ENCODE results near the gene SYT7.
A peak's percentile ranks its signal among the peaks of the same experiment; 100 is the strongest.
"Not testable (repeated sequence)": the region's sequence is repeated elsewhere in the genome, so short reads cannot be mapped to it uniquely, and the experiment has no call there.

The SYT7 gene

GRCh38 chr11:61497473-61497872, 83.4 kb downstream of the SYT7 start:
- no peak for DNase-seq (ENCODE audit: low spot score)

GRCh38 chr11:61496602-61497400, 84.1 kb downstream of the SYT7 start:
- no peak for DNase-seq (ENCODE audit: low spot score)

- no peak for DNase-seq (ENCODE audit: low spot score)
These were observed 84.9 kb downstream of the SYT7 start for GRCh38 chr11:61495801-61496601.

DNA sequence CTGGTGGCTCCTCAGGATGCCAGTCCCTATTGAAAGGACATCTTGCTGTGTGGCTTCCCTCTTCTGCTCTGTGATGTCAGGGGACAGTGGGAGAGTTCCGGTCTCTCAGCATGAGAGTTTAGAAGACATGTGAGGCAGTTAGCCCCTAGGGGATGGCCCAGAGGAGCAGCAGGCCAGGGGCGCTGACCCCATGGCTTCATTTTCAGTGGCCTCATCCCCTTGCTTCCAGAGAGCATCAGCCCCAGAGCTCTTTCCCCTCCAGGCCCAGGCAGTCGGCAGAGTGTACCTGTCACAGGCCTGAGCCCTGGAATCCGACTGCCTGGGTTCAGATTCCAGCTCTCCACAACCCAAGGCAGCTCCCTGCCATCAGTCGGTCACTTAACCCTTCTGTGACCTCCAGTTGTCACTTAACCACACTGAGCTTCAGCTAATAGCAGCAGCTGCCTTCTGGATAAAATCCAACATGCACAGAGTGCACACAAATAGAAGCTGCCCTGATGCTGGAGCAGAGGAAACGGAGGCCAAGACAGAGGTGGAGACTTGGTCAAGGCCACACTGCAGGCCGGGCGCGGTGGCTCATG, 86.4 kb downstream of the SYT7 start:
- no peak for DNase-seq (ENCODE audit: low spot score)

GRCh38 chr11:61491736-61492395, 89.0 kb downstream of the SYT7 start:
- no peak for DNase-seq (ENCODE audit: low spot score)

DNA sequence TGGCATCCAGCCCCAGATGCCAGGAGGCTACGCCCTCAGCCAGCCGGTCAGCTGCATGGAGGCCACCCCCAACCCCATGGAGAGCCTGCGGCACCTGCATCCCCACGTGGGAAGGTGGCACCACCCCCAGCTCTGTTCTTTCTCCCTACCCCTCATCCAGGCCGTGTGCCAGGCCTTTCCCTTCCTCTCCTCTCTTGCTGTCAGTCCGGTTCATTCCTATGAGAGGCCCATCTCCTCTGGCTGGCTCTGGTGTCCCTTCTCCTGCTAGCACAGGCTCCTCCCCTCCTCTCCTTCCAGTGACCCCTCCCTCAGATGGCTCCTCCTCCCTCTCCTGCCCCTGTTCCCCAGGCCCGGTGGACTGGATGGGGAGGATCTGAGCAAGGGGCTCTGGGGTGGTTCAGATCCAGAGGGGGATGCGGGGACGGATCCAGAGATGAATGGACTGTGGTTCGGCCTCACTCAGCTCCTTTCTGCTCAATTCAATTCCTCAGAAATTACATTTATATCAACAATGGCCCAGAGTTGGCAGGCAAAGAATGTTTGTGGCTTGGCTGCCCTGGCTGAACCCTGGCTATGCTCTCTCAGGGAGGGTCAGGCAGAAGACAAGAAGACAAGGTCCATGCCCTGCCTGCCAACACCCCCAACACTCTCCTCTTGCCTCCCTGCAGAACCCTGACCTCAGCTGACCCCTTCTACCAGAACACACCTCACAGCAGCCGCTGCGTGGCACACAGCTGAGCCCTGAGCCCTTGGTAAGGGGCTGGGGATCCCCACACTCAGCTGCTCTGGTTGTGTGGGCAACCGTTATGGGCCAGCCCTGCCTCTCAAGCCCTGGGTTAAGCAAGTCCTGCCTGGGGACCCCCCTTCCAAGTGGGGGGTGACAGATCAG, 90.8 kb downstream of the SYT7 start:
- no peak for DNase-seq (ENCODE audit: low spot score)

DNA sequence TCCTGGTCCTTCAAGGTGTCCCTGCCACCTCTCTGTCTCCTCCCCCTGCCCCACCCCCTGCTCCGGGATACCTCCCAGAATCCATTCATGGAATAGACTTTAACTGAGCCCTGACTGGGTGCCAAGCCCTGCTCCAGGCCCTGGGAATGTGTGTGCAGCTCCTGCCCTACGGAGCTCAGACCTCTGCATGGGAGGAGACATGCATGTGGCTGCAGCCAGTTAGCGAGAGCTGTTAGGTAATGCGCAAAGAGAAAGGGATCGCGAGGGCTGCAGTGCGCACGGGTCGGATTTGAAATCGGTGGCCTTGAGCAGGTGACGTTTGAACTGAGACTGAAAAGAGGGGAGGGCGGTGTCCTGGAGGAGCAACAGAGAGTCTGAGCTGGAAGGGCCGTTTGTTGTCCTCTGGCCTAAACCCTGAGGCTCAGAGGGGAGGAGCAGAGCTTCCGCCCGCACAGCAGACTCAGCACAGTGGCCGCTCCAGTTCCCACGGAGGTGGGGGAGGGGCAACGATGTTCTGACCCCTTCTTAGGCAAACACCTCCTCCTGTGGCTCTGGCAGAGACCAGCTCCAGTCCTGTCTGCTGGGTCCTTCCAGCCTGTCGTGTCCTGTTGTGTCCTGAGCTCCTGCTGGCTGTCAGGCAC, 92.1 kb downstream of the SYT7 start:
- no peak for DNase-seq (ENCODE audit: low spot score)

- DNase-seq (ENCODE audit: low spot score): no peak
These were observed 93.4 kb downstream of the SYT7 start for GRCh38 chr11:61487342-61488025.

DNA sequence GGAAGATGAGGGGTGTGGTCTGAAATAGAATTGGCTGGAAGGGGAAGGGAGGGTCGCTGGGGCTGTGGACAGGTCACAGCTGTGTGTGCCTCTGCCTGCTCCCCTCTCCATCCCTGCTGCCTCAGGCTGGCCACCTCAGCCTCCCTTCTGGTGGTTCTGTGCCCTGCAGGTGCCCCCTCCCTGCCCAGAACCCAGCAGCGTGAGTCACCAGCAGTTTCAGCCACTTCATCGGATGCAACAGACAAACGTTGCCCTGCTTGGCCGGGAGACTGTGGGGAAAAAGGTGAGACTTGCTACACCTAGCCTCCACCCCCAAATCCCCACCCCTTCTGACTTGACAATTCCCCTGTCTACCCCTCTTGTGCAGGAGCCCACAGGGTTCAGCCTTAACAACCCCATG, 94.1 kb downstream of the SYT7 start:
- DNase-seq (ENCODE audit: low spot score): no peak

DNA sequence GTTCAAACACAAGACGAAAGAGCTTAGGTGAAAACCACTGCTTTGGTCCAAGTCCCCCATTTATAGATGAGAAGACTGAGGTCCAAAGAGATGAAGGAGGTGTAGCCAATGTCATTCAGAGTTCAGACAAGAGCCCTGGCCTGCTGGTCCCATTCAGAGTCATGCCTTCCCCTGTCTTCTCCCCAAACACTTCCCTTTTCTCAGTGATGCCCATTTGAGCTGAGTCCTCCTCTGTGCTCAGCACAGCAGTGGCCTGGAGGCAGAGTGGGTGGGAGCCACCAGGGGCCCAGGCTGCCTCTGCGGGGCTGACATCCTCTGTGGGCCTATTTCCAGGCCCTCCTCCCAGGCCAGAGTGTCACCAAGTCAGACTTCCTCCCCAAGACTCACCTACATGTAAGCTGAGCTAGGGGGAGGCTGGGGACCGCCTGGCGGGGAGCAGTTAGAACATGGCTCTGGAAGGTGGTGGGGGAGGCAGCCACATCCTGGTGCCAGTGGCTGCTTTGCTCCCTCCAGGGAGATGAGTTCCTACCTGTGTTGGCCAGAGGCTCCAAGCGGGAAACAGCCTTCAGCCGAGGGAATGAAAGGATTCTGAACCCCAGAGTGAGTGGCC, 94.8 kb downstream of the SYT7 start:
- DNase-seq (ENCODE audit: low spot score): no peak

- DNase-seq (ENCODE audit: low spot score): no peak
These were observed 95.8 kb downstream of the SYT7 start for GRCh38 chr11:61485080-61485479.

DNA sequence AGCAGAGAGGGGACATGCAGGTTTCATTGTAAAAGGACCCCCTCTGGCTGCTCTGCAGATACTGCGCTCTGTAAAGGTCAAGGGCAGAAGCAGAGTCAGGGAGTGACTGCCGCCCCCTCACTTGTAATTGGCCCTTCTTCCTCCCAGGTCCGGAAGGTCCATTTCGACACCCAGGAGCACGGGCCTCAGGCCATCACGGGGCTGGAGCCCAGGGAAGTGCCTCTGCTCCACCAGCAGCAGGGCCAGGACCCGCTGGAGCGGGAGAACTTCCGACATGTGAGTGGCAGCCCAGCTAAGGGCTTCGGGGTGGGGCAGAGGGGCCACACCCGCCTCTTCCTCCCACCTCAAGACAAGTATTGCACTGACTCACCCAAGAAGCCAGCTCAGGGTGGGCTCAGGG, 96.3 kb downstream of the SYT7 start:
- DNase-seq (ENCODE audit: low spot score): no peak

GRCh38 chr11:61482513-61482912, 98.4 kb downstream of the SYT7 start:
- DNase-seq (ENCODE audit: low spot score): no peak

- DNase-seq (ENCODE audit: low spot score): no peak
These were observed 99.1 kb downstream of the SYT7 start for GRCh38 chr11:61481806-61482205.

- no peak for DNase-seq (ENCODE audit: low spot score)
These were observed 99.9 kb downstream of the SYT7 start for GRCh38 chr11:61480994-61481335.

DNA sequence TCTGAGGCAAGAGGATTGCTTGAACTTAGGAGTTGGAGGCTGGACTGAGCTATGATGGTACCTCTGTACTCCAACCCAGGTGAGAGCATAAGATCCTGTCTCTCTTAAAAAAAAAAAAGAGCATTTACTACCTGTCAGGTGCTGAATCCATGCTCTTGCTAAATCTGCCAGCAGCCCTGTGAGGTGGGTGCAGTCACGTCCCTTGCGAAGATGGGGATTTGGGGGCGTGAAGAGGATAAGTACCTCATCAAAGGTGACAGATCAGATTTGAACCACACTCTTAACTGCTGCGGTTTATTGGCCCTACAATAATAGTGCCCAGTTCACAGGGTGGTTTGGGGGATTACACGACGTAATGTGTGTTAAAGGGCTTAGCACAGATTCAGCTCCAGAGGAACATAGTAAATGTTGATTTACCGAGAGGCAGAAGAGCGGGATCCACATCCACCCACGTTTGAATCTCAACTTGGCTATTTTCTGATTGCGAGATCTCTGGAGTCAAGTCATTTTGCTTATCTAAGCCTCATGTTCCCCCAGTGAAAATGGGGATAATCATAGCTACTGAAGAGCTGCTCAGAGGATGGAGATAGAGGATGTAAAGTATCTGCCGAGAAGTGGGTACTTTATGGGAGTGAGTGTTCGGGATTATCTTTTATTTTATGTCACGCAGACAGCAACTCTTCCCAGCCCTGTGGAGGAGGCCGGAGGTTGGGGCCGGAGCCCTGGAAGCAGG, 100.4 kb downstream of the SYT7 start:
- DNase-seq (ENCODE audit: low spot score): no peak

- DNase-seq (ENCODE audit: low spot score): not testable (repeated sequence)
These were observed 101.4 kb downstream of the SYT7 start for GRCh38 chr11:61479360-61480058.

- peak; percentile 49 for DNase-seq (ENCODE audit: low spot score)
These were observed 103.1 kb downstream of the SYT7 start for GRCh38 chr11:61477727-61478148.

DNA sequence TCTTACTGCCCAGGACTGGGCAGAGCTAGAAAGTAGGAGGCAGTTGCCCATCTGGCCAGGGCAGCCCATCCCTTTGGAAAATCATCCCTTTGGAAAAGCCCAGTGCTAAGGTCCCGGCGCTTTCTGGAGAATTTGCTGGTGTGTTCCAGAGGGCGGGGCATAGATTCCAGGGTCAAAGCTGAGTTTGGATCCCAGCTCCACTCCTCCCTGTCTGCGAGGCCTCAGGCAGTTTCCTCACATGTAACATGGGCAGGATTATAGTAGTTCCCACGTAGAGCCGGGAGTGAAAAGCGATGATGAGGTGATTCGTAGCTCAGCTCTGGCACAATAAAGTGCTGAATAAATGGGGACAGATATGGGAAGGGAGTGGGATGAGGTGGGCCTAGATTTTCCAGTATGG, 103.8 kb downstream of the SYT7 start:
- DNase-seq (ENCODE audit: low spot score): no peak
